RWPE1 (cell line): Measurements from ENCODE around the gene SIAH1.
"Not testable (repeated sequence)": the region's sequence is repeated elsewhere in the genome, so short reads cannot be mapped to it uniquely, and the experiment has no call there.

ENCODE experiments used
- CTCF ChIA-PET: fragments of 350-600 bp; sonication (Branson Sonifier 250); formaldehyde crosslinking; extraction: SDS; loops from one replicate; lab custom pipeline; 2021; lab: Yijun Ruan, JAX
- POLR2A ChIA-PET: fragments of 400-600 bp; formaldehyde crosslinking; extraction: SDS; loops from one replicate; lab custom pipeline; 2020; ENCODE audit warnings: antibody characterized with exemption; ENCODE audit not compliant: low non-redundant PET; lab: Yijun Ruan, JAX
- DNase-seq: peaks from one replicate; pipeline ENCODE4 v3.0.0; 2012; ENCODE audit warnings: low spot score
- H3K27ac ChIP-seq: fragments of 450-650 bp; 2 replicates; pipeline ENCODE4 v1.5.1; 2017
- CTCF ChIP-seq: fragments of 450-650 bp; conservative IDR thresholded peaks from 2 replicates; pipeline ENCODE4 v1.5.1; 2017; ENCODE audit warnings: low read depth, mild to moderate bottlenecking

SIAH1 gene

GRCh38 chr16:48373258-48374029 is 11.8 kb downstream of the SIAH1 start:
- H3K27ac ChIP-seq, result no peak overlapping the region
- ChIA-PET POLR2A (no interaction called here), CTCF (no interaction called here)
- DNase-seq, result no peak
- no peak for TF ChIP-seq CTCF

GRCh38 chr16:48372744-48373143 is 12.5 kb downstream of the SIAH1 start:
- no peak for DNase-seq
- ChIA-PET CTCF (no interaction called here), POLR2A (no interaction called here)
- no peak overlapping the region for H3K27ac ChIP-seq
- no peak for TF ChIP-seq CTCF

GRCh38 chr16:48371393-48371780 is 13.8 kb downstream of the SIAH1 start:
- TF ChIP-seq CTCF, result no peak
- ChIA-PET POLR2A (no interaction called here), CTCF (no interaction called here)
- DNase-seq, result no peak
- H3K27ac ChIP-seq, result no peak overlapping the region

- POLR2A ChIA-PET, result interaction anchor here (0.6 kb wide), 1 partner anchor 107 kb away, joined by 6 read pairs; no protein-coding TSS in a partner anchor
- CTCF ChIA-PET, result interaction anchor here (0.6 kb wide), 1 partner anchor 72 kb away, joined by 3 read pairs; no protein-coding TSS in a partner anchor
- peak overlapping the region; percentile 23; the same call in 1 of the 2 replicates for H3K27ac ChIP-seq
- DNase-seq, result not testable (repeated sequence)
Observed at GRCh38 chr16:48370668-48371392, 14.4 kb downstream of the SIAH1 start.

- ChIA-PET CTCF (interaction anchor here (0.6 to 0.9 kb wide), 2 partner anchors 71 to 253 kb away, joined by 3 read pairs; no protein-coding TSS in a partner anchor), POLR2A (interaction anchor here (0.6 kb wide), 1 partner anchor 107 kb away, joined by 6 read pairs; no protein-coding TSS in a partner anchor)
- no peak overlapping the region for H3K27ac ChIP-seq
- TF ChIP-seq CTCF, result no peak
- no peak for DNase-seq
Observed at GRCh38 chr16:48370229-48370628, 15.0 kb downstream of the SIAH1 start.

GRCh38 chr16:48369765-48370164 is 15.4 kb downstream of the SIAH1 start:
- ChIA-PET CTCF (interaction anchor here (0.9 kb wide), 1 partner anchor 254 kb away, joined by 3 read pairs; no protein-coding TSS in a partner anchor), POLR2A (no interaction called here)
- DNase-seq, result no peak
- no peak for TF ChIP-seq CTCF
- H3K27ac ChIP-seq, result no peak overlapping the region
